Ovary (tissue), 3 donors: ENCODE data around the gene CDH11.

Source experiments
- CTCF ChIP-seq, 3 donors: fragments of 450-650 bp in 2 of 3; fragments of 200-600 bp in 1 of 3; IDR thresholded peaks; one replicate each; pipeline versions ENCODE4 v1.5.1 to v1.8.0; 2016 to 2022; ENCODE audit warnings: antibody characterized with exemption in 3 of 3, mild to moderate bottlenecking in 1 of 3
- EP300 ChIP-seq: sonication (generic); formaldehyde crosslinking; IDR thresholded peaks from one replicate; pipeline ENCODE4 v1.6.1; 2017; ENCODE audit warnings: antibody characterized with exemption
- POLR2A ChIP-seq: fragments of 450-650 bp; IDR thresholded peaks from one replicate; pipeline ENCODE4 v1.6.1; 2017; ENCODE audit warnings: antibody characterized with exemption, mild to moderate bottlenecking, moderate library complexity
- donor health status: DM: no; HTN: no; CAD: no.

GRCh38 chr16:65044873-65045272 lies 77.0 kb downstream of the CDH11 start:
- TF ChIP-seq CTCF (IDR thresholded peaks at IDR 0.05) (no peak), POLR2A (no peak), EP300 (no peak)
